HEK293 (cell line): Measurements from ENCODE around the gene CMIP.

Source experiments
- KLF10 ChIP-seq: fragments of 450-650 bp; IDR thresholded peaks from 2 replicates; pipeline ENCODE4 v1.5.1; 2018; ENCODE audit warnings: missing biosample characterization, mild to moderate bottlenecking, missing genetic modification characterization
- KLF16 ChIP-seq: fragments of 450-650 bp; formaldehyde crosslinking; IDR thresholded peaks from 2 replicates; pipeline ENCODE4 v1.5.1; 2017; ENCODE audit warnings: missing biosample characterization, missing genetic modification characterization
- RBAK ChIP-seq: fragments of 450-650 bp; formaldehyde crosslinking; IDR thresholded peaks from 2 replicates; pipeline ENCODE4 v1.5.1; 2016; ENCODE audit warnings: missing biosample characterization, missing genetic modification characterization
- SALL2 ChIP-seq: fragments of 450-650 bp; formaldehyde crosslinking; IDR thresholded peaks from 2 replicates; pipeline ENCODE4 v1.5.0; 2017; ENCODE audit warnings: missing biosample characterization, mild to moderate bottlenecking, missing genetic modification characterization, borderline replicate concordance
- SP3 ChIP-seq: fragments of 450-650 bp; formaldehyde crosslinking; IDR thresholded peaks from 2 replicates; pipeline ENCODE4 v1.5.1; 2016; ENCODE audit warnings: missing biosample characterization, missing genetic modification characterization
- TRIM28 ChIP-seq: IDR thresholded peaks from 2 replicates; pipeline ENCODE4 v1.6.1; 2011; ENCODE audit warnings: low read length, control low read depth, borderline replicate concordance
- ZBTB20 ChIP-seq: fragments of 450-650 bp; formaldehyde crosslinking; IDR thresholded peaks from 2 replicates; pipeline ENCODE4 v1.5.1; 2016; ENCODE audit warnings: missing biosample characterization, missing genetic modification characterization
- ZFHX2 ChIP-seq: fragments of 450-650 bp; formaldehyde crosslinking; conservative IDR thresholded peaks from 2 replicates; pipeline ENCODE4 v1.5.1; 2016; ENCODE audit warnings: missing biosample characterization, missing genetic modification characterization
- ZFP3 ChIP-seq: fragments of 450-650 bp; formaldehyde crosslinking; IDR thresholded peaks from 2 replicates; pipeline ENCODE4 v1.5.1; 2016; ENCODE audit warnings: low read depth, missing biosample characterization, missing genetic modification characterization
- ZNF112 ChIP-seq: fragments of 450-650 bp; formaldehyde crosslinking; IDR thresholded peaks from 2 replicates; pipeline ENCODE4 v1.5.0; 2017; ENCODE audit warnings: missing biosample characterization, missing genetic modification characterization
- ZNF138 ChIP-seq: fragments of 450-650 bp; formaldehyde crosslinking; IDR thresholded peaks from 2 replicates; pipeline ENCODE4 v1.5.1; 2016; ENCODE audit warnings: missing biosample characterization, missing genetic modification characterization, borderline replicate concordance
- ZNF211 ChIP-seq: fragments of 450-650 bp; formaldehyde crosslinking; IDR thresholded peaks from 2 replicates; pipeline ENCODE4 v1.5.1; 2016; ENCODE audit warnings: low read depth, missing biosample characterization, missing genetic modification characterization
- ZNF248 ChIP-seq: fragments of 450-650 bp; formaldehyde crosslinking; IDR thresholded peaks from 2 replicates; pipeline ENCODE4 v1.5.1; 2017; ENCODE audit warnings: missing biosample characterization, missing genetic modification characterization
- ZNF324 ChIP-seq: fragments of 450-650 bp; formaldehyde crosslinking; IDR thresholded peaks from 2 replicates; pipeline ENCODE4 v1.5.1; 2016; ENCODE audit warnings: missing biosample characterization, missing genetic modification characterization
- ZNF335 ChIP-seq: fragments of 450-650 bp; formaldehyde crosslinking; conservative IDR thresholded peaks from 2 replicates; pipeline ENCODE4 v1.5.1; 2016; ENCODE audit warnings: missing biosample characterization, missing genetic modification characterization
- ZNF398 ChIP-seq: fragments of 450-650 bp; formaldehyde crosslinking; IDR thresholded peaks from 2 replicates; pipeline ENCODE4 v1.5.1; 2017; ENCODE audit warnings: missing biosample characterization, missing genetic modification characterization
- ZNF514 ChIP-seq: fragments of 450-650 bp; formaldehyde crosslinking; IDR thresholded peaks from 2 replicates; pipeline ENCODE4 v1.5.1; 2016; ENCODE audit warnings: missing biosample characterization, missing genetic modification characterization
- ZNF518A ChIP-seq: fragments of 450-650 bp; formaldehyde crosslinking; conservative IDR thresholded peaks from 2 replicates; pipeline ENCODE4 v1.5.1; 2016; ENCODE audit warnings: low read depth, missing biosample characterization, missing genetic modification characterization
- ZNF621 ChIP-seq: fragments of 450-650 bp; formaldehyde crosslinking; IDR thresholded peaks from 2 replicates; pipeline ENCODE4 v1.5.1; 2017; ENCODE audit warnings: missing biosample characterization, missing genetic modification characterization
- ZNF776 ChIP-seq: fragments of 450-650 bp; formaldehyde crosslinking; IDR thresholded peaks from 2 replicates; pipeline ENCODE4 v1.5.0; 2017; ENCODE audit warnings: missing biosample characterization, missing genetic modification characterization, borderline replicate concordance
- ZSCAN16 ChIP-seq: fragments of 450-650 bp; formaldehyde crosslinking; IDR thresholded peaks from 2 replicates; pipeline ENCODE4 v1.5.1; 2016; ENCODE audit warnings: missing biosample characterization, missing genetic modification characterization
- TF ChIP-seq, protein P1 (sequence below): fragments of 450-650 bp; formaldehyde crosslinking; IDR thresholded peaks from 2 replicates; pipeline ENCODE4 v1.5.1; 2016; ENCODE audit warnings: missing biosample characterization, missing genetic modification characterization, low read depth
- TF ChIP-seq, protein P2 (sequence below): fragments of 450-650 bp; formaldehyde crosslinking; IDR thresholded peaks from 2 replicates; pipeline ENCODE4 v1.5.1; 2016; ENCODE audit warnings: missing biosample characterization, missing genetic modification characterization
- TF ChIP-seq, protein P3 (sequence below): fragments of 450-650 bp; formaldehyde crosslinking; IDR thresholded peaks from 2 replicates; pipeline ENCODE4 v1.5.1; 2016; ENCODE audit warnings: missing biosample characterization, missing genetic modification characterization

The CMIP gene

GRCh38 chr16:81448154-81449131, 3.8 kb downstream of the CMIP start (continued):
- no peak for TF ChIP-seq ZNF138
- TF ChIP-seq KLF10 = no peak
- TF ChIP-seq KLF16 (tag by site-specific recombination) = no peak
- peak; percentile 30; the same call in 1 of the 2 replicates for TF ChIP-seq ZBTB20 (tag by site-specific recombination)
- TF ChIP-seq, protein P1, sequence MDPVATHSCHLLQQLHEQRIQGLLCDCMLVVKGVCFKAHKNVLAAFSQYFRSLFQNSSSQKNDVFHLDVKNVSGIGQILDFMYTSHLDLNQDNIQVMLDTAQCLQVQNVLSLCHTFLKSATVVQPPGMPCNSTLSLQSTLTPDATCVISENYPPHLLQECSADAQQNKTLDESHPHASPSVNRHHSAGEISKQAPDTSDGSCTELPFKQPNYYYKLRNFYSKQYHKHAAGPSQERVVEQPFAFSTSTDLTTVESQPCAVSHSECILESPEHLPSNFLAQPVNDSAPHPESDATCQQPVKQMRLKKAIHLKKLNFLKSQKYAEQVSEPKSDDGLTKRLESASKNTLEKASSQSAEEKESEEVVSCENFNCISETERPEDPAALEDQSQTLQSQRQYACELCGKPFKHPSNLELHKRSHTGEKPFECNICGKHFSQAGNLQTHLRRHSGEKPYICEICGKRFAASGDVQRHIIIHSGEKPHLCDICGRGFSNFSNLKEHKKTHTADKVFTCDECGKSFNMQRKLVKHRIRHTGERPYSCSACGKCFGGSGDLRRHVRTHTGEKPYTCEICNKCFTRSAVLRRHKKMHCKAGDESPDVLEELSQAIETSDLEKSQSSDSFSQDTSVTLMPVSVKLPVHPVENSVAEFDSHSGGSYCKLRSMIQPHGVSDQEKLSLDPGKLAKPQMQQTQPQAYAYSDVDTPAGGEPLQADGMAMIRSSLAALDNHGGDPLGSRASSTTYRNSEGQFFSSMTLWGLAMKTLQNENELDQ (tag by site-specific recombination) = no peak
- TF ChIP-seq TRIM28 = peak; percentile 8; the same call in 1 of the 2 replicates
- TF ChIP-seq SP3 = no peak
- no peak for TF ChIP-seq ZFP3 (tag by site-specific recombination)
- no peak for TF ChIP-seq ZNF112 (tag by site-specific recombination)
- TF ChIP-seq RBAK (tag by site-specific recombination) = no peak
- TF ChIP-seq ZNF398 (tag by site-specific recombination) = no peak
- TF ChIP-seq ZFHX2 = 0 out of 2 replicates have a peak, but pooled peaks have one; percentile 15
- no peak for TF ChIP-seq SALL2
- TF ChIP-seq, protein P2, sequence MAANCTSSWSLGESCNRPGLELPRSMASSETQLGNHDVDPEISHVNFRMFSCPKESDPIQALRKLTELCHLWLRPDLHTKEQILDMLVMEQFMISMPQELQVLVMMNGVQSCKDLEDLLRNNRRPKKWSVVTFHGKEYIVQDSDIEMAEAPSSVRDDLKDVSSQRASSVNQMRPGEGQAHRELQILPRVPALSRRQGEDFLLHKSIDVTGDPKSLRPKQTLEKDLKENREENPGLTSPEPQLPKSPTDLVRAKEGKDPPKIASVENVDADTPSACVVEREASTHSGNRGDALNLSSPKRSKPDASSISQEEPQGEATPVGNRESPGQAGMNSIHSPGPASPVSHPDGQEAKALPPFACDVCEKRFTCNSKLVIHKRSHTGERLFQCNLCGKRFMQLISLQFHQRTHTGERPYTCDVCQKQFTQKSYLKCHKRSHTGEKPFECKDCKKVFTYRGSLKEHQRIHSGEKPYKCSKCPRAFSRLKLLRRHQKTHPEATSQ (tag by site-specific recombination) = no peak
- TF ChIP-seq ZNF335 (tag by site-specific recombination) = peak; percentile 29
- TF ChIP-seq ZNF776 = no peak
- TF ChIP-seq ZNF621 = no peak
- TF ChIP-seq ZNF324 = no peak
- TF ChIP-seq ZNF514 = no peak
- TF ChIP-seq ZNF518A (tag by site-specific recombination) = no peak
- TF ChIP-seq ZSCAN16 = no peak
- TF ChIP-seq ZNF211 (tag by site-specific recombination) = no peak
- no peak for TF ChIP-seq ZNF248 (tag by site-specific recombination)
- TF ChIP-seq, protein P3, sequence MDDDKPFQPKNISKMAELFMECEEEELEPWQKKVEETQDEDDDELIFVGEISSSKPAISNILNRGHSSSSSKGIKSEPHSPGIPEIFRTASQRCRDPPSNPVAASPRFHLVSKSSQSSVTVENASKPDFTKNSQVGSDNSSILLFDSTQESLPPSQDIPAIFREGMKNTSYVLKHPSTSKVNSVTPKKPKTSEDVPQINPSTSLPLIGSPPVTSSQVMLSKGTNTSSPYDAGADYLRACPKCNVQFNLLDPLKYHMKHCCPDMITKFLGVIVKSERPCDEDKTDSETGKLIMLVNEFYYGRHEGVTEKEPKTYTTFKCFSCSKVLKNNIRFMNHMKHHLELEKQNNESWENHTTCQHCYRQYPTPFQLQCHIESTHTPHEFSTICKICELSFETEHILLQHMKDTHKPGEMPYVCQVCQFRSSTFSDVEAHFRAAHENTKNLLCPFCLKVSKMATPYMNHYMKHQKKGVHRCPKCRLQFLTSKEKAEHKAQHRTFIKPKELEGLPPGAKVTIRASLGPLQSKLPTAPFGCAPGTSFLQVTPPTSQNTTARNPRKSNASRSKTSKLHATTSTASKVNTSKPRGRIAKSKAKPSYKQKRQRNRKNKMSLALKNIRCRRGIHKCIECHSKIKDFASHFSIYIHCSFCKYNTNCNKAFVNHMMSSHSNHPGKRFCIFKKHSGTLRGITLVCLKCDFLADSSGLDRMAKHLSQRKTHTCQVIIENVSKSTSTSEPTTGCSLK (tag by site-specific recombination) = no peak
